ENCODE results near the gene RNF215. TPM values are rescaled to one million over a fixed set of nuclear protein-coding genes. Genes with fewer than 3 reads are reported as not detected.
"Not testable (repeated sequence)": the region's sequence is repeated elsewhere in the genome, so short reads cannot be mapped to it uniquely, and the experiment has no call there.

Gene RNF215
- total RNA-seq, 1 experiment from 2014 or later = 12.8 TPM

- peaks cover 9% of the 10 kb centered on the region; the same call in 1 of the 2 replicates for H3K4me1 ChIP-seq
Measured at GRCh38 chr22:30402028-30402765, 15.0 kb upstream of the RNF215 start.

GRCh38 chr22:30401024-30401423 is 13.8 kb upstream of the RNF215 start:
- H3K36me3 ChIP-seq (ENCODE audit: control insufficient read depth, insufficient read depth, low read length); CTCF ChIA-PET; H3K27me3 ChIP-seq (replicated peaks; ENCODE audit: control insufficient read depth, insufficient read depth, low read length); H3K27ac Mint-ChIP-seq (ENCODE audit: unreplicated experiment); DNase-seq; POLR2A ChIA-PET; intact Hi-C loops (cut with micrococcal nuclease; ENCODE audit: unreplicated experiment); H3K4me1 ChIP-seq; H3K9me3 ChIP-seq; BruUV-seq (replicated peaks); H3K9me3 Mint-ChIP-seq (ENCODE audit: unreplicated experiment); H3K27me3 Mint-ChIP-seq (ENCODE audit: insufficient read depth, unreplicated experiment); H3K4me3 ChIP-seq (ENCODE audit: low read depth, low read length); H3K4me3 Mint-ChIP-seq (ENCODE audit: unreplicated experiment): not testable (repeated sequence)
- Mint-ChIP-seq H3K36me3 (ENCODE audit: insufficient read depth, unreplicated experiment) (peaks cover 13% of the 10 kb centered on the region), H3K4me1 (ENCODE audit: low read depth, unreplicated experiment) (peaks cover 14% of the 10 kb centered on the region)

More at GRCh38 chr22:30402028-30402765, 15.0 kb upstream of the RNF215 start:
- no peak overlapping the region for H3K27ac Mint-ChIP-seq (ENCODE audit: unreplicated experiment)
- no peak overlapping the region for H3K4me3 Mint-ChIP-seq (ENCODE audit: unreplicated experiment)
- no peaks in the 10 kb centered on the region for H3K27me3 ChIP-seq (replicated peaks; ENCODE audit: control insufficient read depth, insufficient read depth, low read length)
- H3K27me3 Mint-ChIP-seq (ENCODE audit: insufficient read depth, unreplicated experiment) = no peaks in the 10 kb centered on the region
- ChIA-PET CTCF (no interaction called here), POLR2A (interaction anchor here (0.6 kb wide), 1 partner anchor 30 kb away, joined by 3 read pairs; no protein-coding TSS in a partner anchor)
- H3K4me1 Mint-ChIP-seq (ENCODE audit: low read depth, unreplicated experiment) = peaks cover 14% of the 10 kb centered on the region
- no TSS peak for BruUV-seq (replicated peaks)
- DNase-seq = no peak
- H3K36me3 Mint-ChIP-seq (ENCODE audit: insufficient read depth, unreplicated experiment) = peaks cover 8% of the 10 kb centered on the region
- H3K4me3 ChIP-seq (ENCODE audit: low read depth, low read length) = no peak overlapping the region
- intact Hi-C loops (cut with micrococcal nuclease; ENCODE audit: unreplicated experiment) = no loop called here
- no peak for TF ChIP-seq CTCF (IDR thresholded peaks at IDR 0.05; ENCODE audit: insufficient read depth in 1 of 2, low read depth in 1 of 2, low read length in 1 of 2, severe bottlenecking in 1 of 2, unreplicated experiment in 1 of 2)
- H3K9me3 ChIP-seq = no peaks in the 10 kb centered on the region
- H3K36me3 ChIP-seq (ENCODE audit: control insufficient read depth, insufficient read depth, low read length) = peaks cover 1% of the 10 kb centered on the region
- no peaks in the 10 kb centered on the region for H3K9me3 Mint-ChIP-seq (ENCODE audit: unreplicated experiment)

- Mint-ChIP-seq H3K9me3 (ENCODE audit: unreplicated experiment) (no peaks in the 10 kb centered on the region), H3K27me3 (ENCODE audit: insufficient read depth, unreplicated experiment) (no peaks in the 10 kb centered on the region), H3K4me1 (ENCODE audit: low read depth, unreplicated experiment) (peaks cover 14% of the 10 kb centered on the region), H3K36me3 (ENCODE audit: insufficient read depth, unreplicated experiment) (peaks cover 13% of the 10 kb centered on the region), H3K4me3 (ENCODE audit: unreplicated experiment) (no peak overlapping the region), H3K27ac (ENCODE audit: unreplicated experiment) (no peak overlapping the region)
- Histone ChIP-seq H3K36me3 (ENCODE audit: control insufficient read depth, insufficient read depth, low read length) (no peaks in the 10 kb centered on the region), H3K27me3 (replicated peaks; ENCODE audit: control insufficient read depth, insufficient read depth, low read length) (no peaks in the 10 kb centered on the region), H3K9me3 (no peaks in the 10 kb centered on the region), H3K4me1 (peaks cover 9% of the 10 kb centered on the region; the same call in 1 of the 2 replicates), H3K4me3 (ENCODE audit: low read depth, low read length) (no peak overlapping the region)
- ChIA-PET CTCF (interaction anchor here (0.6 kb wide), 1 partner anchor 26 kb away, joined by 4 read pairs; no protein-coding TSS in a partner anchor), POLR2A (no interaction called here)
- intact Hi-C loops (cut with micrococcal nuclease; ENCODE audit: unreplicated experiment) = no loop called here
- TF ChIP-seq CTCF (IDR thresholded peaks at IDR 0.05; ENCODE audit: insufficient read depth in 1 of 2, low read depth in 1 of 2, low read length in 1 of 2, severe bottlenecking in 1 of 2, unreplicated experiment in 1 of 2) = no peak
- BruUV-seq (replicated peaks) = no TSS peak
- DNase-seq = no peak
Measured at GRCh38 chr22:30400159-30400558, 12.9 kb upstream of the RNF215 start.

All from Caco-2 (cell line).